Measurements from ENCODE around the gene KAT14.
"Not testable (repeated sequence)": the region's sequence is repeated elsewhere in the genome, so short reads cannot be mapped to it uniquely, and the experiment has no call there.

The KAT14 gene

GRCh38 chr20:18156045-18156444 is 18.4 kb downstream of the KAT14 start:
- DNase-seq, result no peak

- DNase-seq, result no peak
Measured at GRCh38 chr20:18164356-18164755, 26.7 kb downstream of the KAT14 start.

DNA sequence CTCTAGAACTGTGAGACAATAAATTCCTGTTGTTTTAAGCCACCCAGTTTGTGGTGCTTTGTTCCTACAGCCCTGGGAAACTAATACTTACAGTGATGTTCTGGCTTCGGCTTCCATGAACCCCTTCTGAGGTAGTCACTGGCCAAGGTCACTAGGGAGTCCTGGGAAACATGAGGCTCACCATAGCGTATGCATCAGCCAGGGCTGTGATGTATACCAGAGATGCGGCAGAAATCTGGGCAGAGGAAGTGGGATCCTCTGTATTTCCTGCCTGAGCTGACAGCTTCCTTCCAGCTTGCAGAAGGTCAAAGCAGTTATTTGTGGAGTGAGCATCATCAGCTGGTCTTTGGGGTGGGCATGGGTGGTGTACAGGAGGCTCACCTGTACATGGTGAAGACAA is 27.9 kb downstream of the KAT14 start:
- DNase-seq, result no peak

GRCh38 chr20:18166241-18166881 is 28.7 kb downstream of the KAT14 start:
- DNase-seq, result no peak

- no peak for DNase-seq
Measured at GRCh38 chr20:18166950-18167349, 29.3 kb downstream of the KAT14 start.

DNA sequence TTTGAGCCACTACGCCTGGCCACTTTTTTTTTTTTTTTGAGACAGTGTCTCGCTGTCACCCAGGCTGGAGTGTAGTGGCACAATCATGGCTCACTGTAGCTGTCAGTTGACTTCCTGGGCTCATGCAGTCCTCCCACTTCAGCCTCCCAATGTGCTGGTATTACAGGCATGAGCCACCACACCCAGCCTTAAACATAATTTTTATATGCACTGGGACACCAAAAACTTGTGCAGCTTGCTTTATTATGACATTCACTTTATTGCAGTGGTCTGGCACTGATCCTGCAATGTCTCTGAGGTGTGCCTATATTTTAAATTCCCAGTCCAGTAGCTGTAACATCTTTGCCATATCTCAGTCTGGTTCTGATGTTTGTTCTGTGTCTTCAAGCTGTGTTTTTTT is 34.7 kb downstream of the KAT14 start:
- no peak for DNase-seq

DNA sequence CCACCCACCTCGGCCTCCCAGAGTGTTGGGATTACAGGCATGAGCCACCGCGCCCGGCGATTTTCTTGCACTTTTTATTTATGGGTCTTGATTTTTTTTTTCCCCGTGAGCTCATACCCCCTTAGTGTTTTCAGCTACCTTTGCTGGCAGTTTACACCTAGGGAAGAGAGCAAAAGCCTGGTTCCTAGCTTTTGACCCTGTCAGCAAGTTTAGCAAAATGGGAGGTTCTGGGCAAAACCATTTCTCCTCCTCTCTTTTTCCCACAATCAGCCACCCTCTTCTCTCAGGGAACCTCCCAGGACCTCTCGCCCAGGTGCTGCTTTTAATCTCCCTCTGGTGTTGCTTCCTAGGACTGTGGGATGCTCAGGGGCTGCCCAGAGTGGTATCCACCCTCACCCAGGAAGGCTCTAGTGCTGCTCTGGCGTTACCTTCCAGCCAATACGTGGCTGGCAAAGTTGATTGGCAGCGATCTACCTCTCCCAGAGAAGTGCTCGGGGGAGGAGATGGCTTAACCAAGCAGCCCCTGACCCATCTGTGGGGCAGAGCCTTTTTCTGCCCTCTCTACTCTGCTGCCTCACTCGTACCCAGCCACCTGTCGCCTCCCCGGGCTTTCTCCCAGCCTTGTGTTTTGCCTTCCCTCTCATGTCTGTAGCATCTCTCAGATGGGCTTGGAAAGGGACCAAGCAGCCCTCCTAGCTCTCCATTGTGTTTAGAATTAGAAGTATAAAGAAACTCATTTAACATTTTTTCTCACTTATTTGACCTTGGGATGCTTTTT is 37.4 kb downstream of the KAT14 start:
- DNase-seq, result no peak

DNA sequence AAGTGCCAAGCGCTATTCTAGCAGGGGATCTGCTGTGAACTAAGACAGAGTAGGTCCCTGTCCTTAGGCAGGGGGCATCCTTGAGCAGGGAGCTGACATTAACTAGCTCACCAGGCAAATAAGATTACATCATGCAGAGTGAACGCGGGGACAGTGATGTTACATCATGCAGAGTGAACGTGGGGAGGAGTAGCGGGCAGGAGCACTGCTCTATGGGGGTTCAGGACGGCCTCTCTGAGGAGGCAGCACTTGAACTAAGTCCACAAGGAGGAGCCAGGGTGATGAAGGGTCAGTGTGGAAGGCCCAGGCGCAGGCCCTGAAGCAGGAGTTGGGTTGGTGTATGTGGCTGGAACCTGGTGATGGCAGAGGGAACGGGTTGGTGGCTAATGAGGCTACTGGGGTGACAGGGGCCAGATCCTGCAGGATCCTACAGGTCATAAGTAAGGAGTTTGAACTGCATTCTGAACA is 38.7 kb downstream of the KAT14 start:
- DNase-seq, result no peak

- DNase-seq, result not testable (repeated sequence)
Measured at GRCh38 chr20:18180366-18180765, 42.7 kb downstream of the KAT14 start.

- DNase-seq, result no peak
Measured at GRCh38 chr20:18180815-18181214, 43.2 kb downstream of the KAT14 start.

DNA sequence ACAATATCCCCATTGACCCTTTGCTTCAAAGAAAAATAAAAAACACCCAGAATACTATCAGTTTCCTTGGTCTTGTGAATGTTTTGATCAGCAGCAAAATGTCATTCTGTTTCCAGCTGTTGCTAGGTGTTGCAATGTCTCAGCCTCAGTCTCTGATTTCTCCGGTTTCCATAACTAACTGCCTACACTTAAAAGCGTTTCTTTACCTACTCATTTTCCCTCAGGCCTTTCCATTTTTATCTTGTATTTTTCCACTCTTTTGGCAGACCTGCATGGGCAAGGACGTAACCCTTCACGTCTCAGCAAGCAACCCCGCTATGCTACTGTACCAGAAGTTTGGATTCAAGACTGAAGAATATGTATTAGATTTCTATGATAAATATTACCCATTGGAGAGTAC is 49.4 kb downstream of the KAT14 start:
- DNase-seq, result no peak

DNA sequence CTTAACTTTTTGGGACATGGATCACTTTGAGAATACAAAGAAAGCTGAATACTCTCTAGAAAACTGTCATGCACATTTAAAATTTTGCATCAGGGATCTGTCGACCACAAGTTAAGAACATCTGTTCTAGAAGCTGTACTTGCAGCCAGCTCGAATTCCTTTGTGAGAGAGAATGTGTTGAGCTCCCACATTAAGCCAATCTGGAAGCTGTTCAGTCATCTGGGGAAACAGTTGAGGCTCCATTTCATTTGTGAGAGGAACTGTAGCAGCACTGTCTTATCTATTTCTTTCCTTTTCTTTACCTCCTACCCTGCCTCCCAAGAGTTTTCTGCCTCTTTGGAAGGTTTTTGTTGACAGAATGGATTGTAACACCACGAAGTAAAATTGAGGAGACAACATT is 50.8 kb downstream of the KAT14 start:
- no peak for DNase-seq

DNA sequence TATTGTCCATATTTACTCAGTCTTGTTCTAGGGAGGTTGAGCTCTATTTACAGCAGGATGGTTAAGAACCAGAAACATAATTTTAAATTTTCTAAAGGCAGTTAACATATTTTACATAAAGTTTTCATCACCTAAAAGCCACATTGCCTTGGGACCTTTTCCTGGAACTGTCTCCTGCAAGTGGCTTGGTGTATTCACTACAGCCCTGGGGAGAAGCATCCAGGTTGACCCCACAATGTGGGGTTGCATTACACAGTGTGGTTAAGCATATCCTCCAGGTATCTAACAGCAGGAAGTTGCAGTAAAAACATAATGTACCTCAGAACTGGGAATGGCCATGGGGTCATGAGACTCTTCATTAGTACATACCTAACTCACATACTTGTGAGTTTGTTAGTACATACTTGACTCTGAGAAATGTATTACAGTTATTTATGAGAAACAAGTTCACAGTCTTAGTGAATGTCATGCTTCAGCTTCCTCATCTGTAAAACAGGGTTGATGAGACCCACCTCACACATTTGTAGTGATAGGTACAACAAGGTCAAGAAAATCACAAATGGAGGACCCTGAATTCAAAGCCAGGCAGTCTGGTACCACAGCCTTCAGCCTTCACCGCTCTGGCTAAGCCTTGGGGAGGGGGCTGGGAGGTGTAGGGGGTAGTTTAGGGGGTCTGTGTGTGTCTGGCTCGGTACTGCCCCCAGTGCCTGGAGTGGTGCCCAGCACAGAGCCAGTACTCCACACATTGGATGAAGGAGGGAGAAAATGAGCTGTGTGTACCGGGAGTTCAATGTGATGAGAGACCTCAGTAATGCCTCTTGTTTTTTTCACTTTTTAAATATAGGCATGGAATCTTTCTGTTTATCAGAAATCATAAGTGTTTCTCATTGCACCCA is 52.9 kb downstream of the KAT14 start:
- no peak for DNase-seq

- no peak for DNase-seq
Measured at GRCh38 chr20:18191306-18191705, 53.6 kb downstream of the KAT14 start.

GRCh38 chr20:18194461-18194860 is 56.8 kb downstream of the KAT14 start:
- not testable (repeated sequence) for DNase-seq

DNA sequence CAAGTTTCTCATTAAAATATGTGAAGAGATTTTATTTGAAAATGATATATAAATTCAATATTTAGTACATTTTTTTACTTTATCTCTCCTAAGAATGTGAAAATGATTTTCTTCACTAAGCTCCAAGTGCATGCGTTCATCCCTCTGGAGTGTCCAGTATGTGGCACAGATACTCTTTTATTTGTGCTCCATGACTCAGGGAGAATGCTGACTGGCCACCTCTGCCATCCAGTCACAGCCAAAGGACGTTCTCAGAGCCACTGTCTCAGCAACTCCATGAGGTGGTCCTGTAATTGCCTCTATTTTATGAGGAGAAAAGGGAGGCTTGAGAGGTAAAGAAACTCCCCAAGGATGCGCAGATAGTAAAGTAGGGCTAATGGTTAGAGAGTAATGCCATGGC is 58.3 kb downstream of the KAT14 start:
- DNase-seq, result no peak

DNA sequence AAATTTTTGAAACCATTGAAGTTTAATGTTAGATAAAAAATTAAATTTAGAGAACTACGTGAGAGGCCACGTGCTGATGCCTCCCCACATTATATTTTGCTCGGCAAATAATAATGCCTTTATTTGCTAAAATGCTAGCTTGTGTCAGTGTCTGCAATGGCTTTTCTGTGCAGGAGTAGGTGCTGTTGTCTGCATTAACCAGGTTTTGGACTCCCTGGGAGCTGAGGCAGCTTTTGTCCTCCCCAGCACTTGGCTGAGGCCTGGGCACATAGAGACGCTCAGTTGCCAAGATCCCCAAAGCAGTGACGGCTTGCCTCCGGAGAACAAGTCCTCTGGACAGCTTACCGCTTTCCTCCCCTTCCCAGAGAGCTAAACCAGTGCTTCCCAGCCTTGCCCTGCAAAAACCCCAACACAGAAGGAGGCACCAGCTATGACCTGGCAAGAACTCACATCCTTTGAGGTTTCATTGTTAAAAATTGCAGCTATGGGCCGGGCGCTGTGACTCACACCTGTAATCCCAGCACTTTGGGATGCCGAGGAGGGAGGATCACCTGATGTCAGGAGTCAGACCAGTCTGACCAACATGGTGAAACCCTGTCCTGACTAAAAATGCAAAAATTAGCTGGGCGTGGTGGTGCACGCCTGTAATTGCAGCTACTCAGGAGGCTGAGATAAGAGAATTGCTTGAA is 59.9 kb downstream of the KAT14 start:
- DNase-seq, result no peak

- no peak for DNase-seq
Measured at GRCh38 chr20:18202966-18203365, 65.3 kb downstream of the KAT14 start.

- not testable (repeated sequence) for DNase-seq
Measured at GRCh38 chr20:18203700-18204099, 66.0 kb downstream of the KAT14 start.

- DNase-seq, result no peak
Measured at GRCh38 chr20:18213002-18213401, 75.3 kb downstream of the KAT14 start.

- no peak for DNase-seq
Measured at GRCh38 chr20:18215566-18215965, 77.9 kb downstream of the KAT14 start.

DNA sequence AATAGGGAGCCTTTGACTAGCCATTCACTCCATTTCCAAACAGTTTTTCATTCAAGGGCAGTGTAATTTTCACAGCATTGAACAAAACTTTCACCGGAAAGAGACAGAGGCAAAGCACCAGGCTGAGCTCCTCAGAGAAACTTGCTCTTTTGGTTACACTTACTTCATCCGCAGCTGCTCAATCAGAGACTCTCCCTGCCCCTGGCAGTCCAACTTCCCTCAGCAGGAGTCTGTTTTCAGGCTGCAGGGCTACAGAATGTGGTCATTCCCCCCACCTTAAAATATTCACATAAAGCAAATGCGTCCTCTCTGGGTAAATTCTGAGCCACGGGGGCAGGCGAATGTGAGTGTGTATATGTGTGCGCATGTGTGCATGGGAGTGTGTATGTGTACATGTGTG is 80.6 kb downstream of the KAT14 start:
- no peak for DNase-seq

GRCh38 chr20:18223409-18223808 is 85.7 kb downstream of the KAT14 start:
- no peak for DNase-seq

All from amniotic stem cell (primary cell).